Superior temporal gyrus (tissue), 1 donor: ENCODE data around the gene DHRSX.
"Not testable (repeated sequence)": the region's sequence is repeated elsewhere in the genome, so short reads cannot be mapped to it uniquely, and the experiment has no call there.

Experiments used
- DNase-seq: peaks from one replicate; pipeline ENCODE4 v3.0.0-alpha.2; 2016; ENCODE audit errors: extremely low spot score

The DHRSX gene

GRCh38 chrX:2456091-2456490 lies 44.7 kb downstream of the DHRSX start:
- DNase-seq, result not testable (repeated sequence)

- DNase-seq, result not testable (repeated sequence)
These were observed 46.2 kb downstream of the DHRSX start for GRCh38 chrX:2454620-2455019.

GRCh38 chrX:2452799-2453198 lies 48.0 kb downstream of the DHRSX start:
- no peak for DNase-seq

- DNase-seq, result no peak
These were observed 48.4 kb downstream of the DHRSX start for GRCh38 chrX:2452317-2452784.

GRCh38 chrX:2451501-2452316 lies 49.1 kb downstream of the DHRSX start:
- DNase-seq, result no peak

GRCh38 chrX:2450681-2451080 lies 50.1 kb downstream of the DHRSX start:
- no peak for DNase-seq

GRCh38 chrX:2449135-2449886 lies 51.5 kb downstream of the DHRSX start:
- no peak for DNase-seq

- DNase-seq, result no peak
These were observed 53.3 kb downstream of the DHRSX start for GRCh38 chrX:2447484-2447883.

- no peak for DNase-seq
These were observed 54.0 kb downstream of the DHRSX start for GRCh38 chrX:2446815-2447214.

- DNase-seq, result no peak
These were observed 54.8 kb downstream of the DHRSX start for GRCh38 chrX:2445662-2446623.

- DNase-seq, result no peak
These were observed 58.1 kb downstream of the DHRSX start for GRCh38 chrX:2442694-2443093.

- DNase-seq, result no peak
These were observed 59.3 kb downstream of the DHRSX start for GRCh38 chrX:2441466-2441865.

GRCh38 chrX:2439613-2440012 lies 61.2 kb downstream of the DHRSX start:
- no peak for DNase-seq

- no peak for DNase-seq
These were observed 65.3 kb downstream of the DHRSX start for GRCh38 chrX:2435465-2435864.

- DNase-seq, result peak; percentile 14
These were observed 66.3 kb downstream of the DHRSX start for GRCh38 chrX:2434270-2435163.

GRCh38 chrX:2432298-2432863 lies 68.4 kb downstream of the DHRSX start:
- no peak for DNase-seq

GRCh38 chrX:2430265-2430825 lies 70.4 kb downstream of the DHRSX start:
- no peak for DNase-seq

- no peak for DNase-seq
These were observed 73.0 kb downstream of the DHRSX start for GRCh38 chrX:2427737-2428136.

GRCh38 chrX:2427147-2427546 lies 73.6 kb downstream of the DHRSX start:
- DNase-seq, result no peak

GRCh38 chrX:2426289-2426882 lies 74.4 kb downstream of the DHRSX start:
- DNase-seq, result no peak
